GM23338 (cell line): ENCODE data around the gene VPS16. TPM values are rescaled to one million over a fixed set of nuclear protein-coding genes. Genes with fewer than 3 reads are reported as not detected.

Experiments
- ATAC-seq: fragments of 200-7000 bp; cut with Tn5 transposase; 3 replicates; pipeline ENCODE4 v1.9.1; 2020
- DNase-seq: peaks from one replicate; pipeline ENCODE4 v3.0.0-alpha.2; 2015; ENCODE audit warnings: low spot score
- H2AFZ ChIP-seq: fragments of 200-600 bp; sonication (generic); 2 replicates; pipeline ENCODE4 v1.8.0; 2016; ENCODE audit warnings: antibody characterized with exemption, mild to moderate bottlenecking, moderate library complexity
- H3F3A ChIP-seq: fragments of 200-600 bp; sonication (generic); replicated peaks from 2 replicates; pipeline ENCODE4 v1.8.0; 2017; ENCODE audit warnings: antibody characterized with exemption, mixed run types, low read depth
- H3K27ac ChIP-seq: fragments of 200-600 bp; sonication (generic); 2 replicates; pipeline ENCODE4 v1.6.1; 2016; ENCODE audit warnings: low read depth
- H3K27me3 ChIP-seq: fragments of 200-600 bp; sonication (generic); 2 replicates; pipeline ENCODE4 v1.8.0; 2016; ENCODE audit warnings: mild to moderate bottlenecking, mixed run types, moderate library complexity; ENCODE audit not compliant: insufficient read depth
- H3K36me3 ChIP-seq: fragments of 200-600 bp; sonication (generic); 2 replicates; pipeline ENCODE4 v1.8.0; 2016; ENCODE audit warnings: mild to moderate bottlenecking; ENCODE audit not compliant: insufficient read depth
- H3K4me1 ChIP-seq: fragments of 200-600 bp; sonication (generic); 2 replicates; pipeline ENCODE4 v1.8.0; 2016; ENCODE audit warnings: mild to moderate bottlenecking, moderate library complexity; ENCODE audit not compliant: insufficient read depth
- H3K4me2 ChIP-seq: fragments of 200-600 bp; sonication (generic); 2 replicates; pipeline ENCODE4 v1.7.1; 2017; ENCODE audit warnings: mixed run types
- H3K4me3 ChIP-seq: fragments of 200-600 bp; sonication (generic); 2 replicates; pipeline ENCODE4 v1.6.1; 2016; ENCODE audit warnings: mixed run types
- H3K79me2 ChIP-seq: fragments of 200-600 bp; sonication (generic); replicated peaks from 2 replicates; pipeline ENCODE4 v1.8.0; 2017; ENCODE audit warnings: mild to moderate bottlenecking; ENCODE audit not compliant: insufficient read depth
- H3K9me2 ChIP-seq: fragments of 200-600 bp; sonication (generic); 2 replicates; pipeline ENCODE4 v1.8.0; 2017; ENCODE audit not compliant: insufficient read depth
- H4K20me1 ChIP-seq: fragments of 200-600 bp; sonication (generic); replicated peaks from 2 replicates; pipeline ENCODE4 v1.8.0; 2017; ENCODE audit warnings: mild to moderate bottlenecking; ENCODE audit not compliant: insufficient read depth
- H3K27ac Mint-ChIP-seq: 2 replicates; pipeline ENCODE4 v1.8.0; 2020; ENCODE audit warnings: inconsistent platforms, mild to moderate bottlenecking, moderate library complexity, mixed read lengths
- H3K27me3 Mint-ChIP-seq: 3 replicates; pipeline ENCODE4 v1.8.0; 2022; ENCODE audit warnings: low read depth, mild to moderate bottlenecking, moderate library complexity, mixed read lengths, inconsistent platforms; ENCODE audit not compliant: insufficient read depth, poor library complexity
- H3K36me3 Mint-ChIP-seq: 3 replicates; pipeline ENCODE4 v1.8.0; 2021; ENCODE audit warnings: low read depth, mild to moderate bottlenecking, inconsistent platforms, moderate library complexity, mixed read lengths
- H3K4me1 Mint-ChIP-seq: 3 replicates; pipeline ENCODE4 v1.8.0; 2020; ENCODE audit warnings: mild to moderate bottlenecking, inconsistent platforms, mixed read lengths
- H3K4me3 Mint-ChIP-seq: 3 replicates; pipeline ENCODE4 v1.8.0; 2021; ENCODE audit warnings: moderate library complexity, mild to moderate bottlenecking, inconsistent platforms, mixed read lengths
- H3K9me3 Mint-ChIP-seq: 3 replicates; pipeline ENCODE4 v1.8.0; 2020; ENCODE audit warnings: moderate library complexity, mild to moderate bottlenecking, inconsistent platforms, mixed read lengths
- CREB1 ChIP-seq: fragments of 250-450 bp; sonication (Bioruptor Pico); IDR thresholded peaks from 2 replicates; pipeline ENCODE4 v1.5.0; 2020; ENCODE audit warnings: low read depth, mild to moderate bottlenecking, moderate library complexity
- EZH2 ChIP-seq: fragments of 200-600 bp; sonication (generic); IDR thresholded peaks from one replicate; pipeline ENCODE4 v1.8.0; 2017; ENCODE audit warnings: antibody characterized with exemption, mild to moderate bottlenecking, low read depth; ENCODE audit not compliant: unreplicated experiment
- EZH2phosphoT487 ChIP-seq: fragments of 200-600 bp; sonication (generic); IDR thresholded peaks from one replicate; pipeline ENCODE4 v1.8.1; 2018; ENCODE audit warnings: antibody characterized with exemption; ENCODE audit not compliant: unreplicated experiment
- JUNB ChIP-seq: IDR thresholded peaks from one replicate; pipeline ENCODE4 v1.6.1; 2016; ENCODE audit warnings: antibody characterized with exemption; ENCODE audit not compliant: unreplicated experiment
- NANOG ChIP-seq: IDR thresholded peaks from 2 replicates; pipeline ENCODE4 v1.6.1; 2016; ENCODE audit warnings: antibody characterized with exemption, borderline replicate concordance
- POLR2AphosphoS5 ChIP-seq: IDR thresholded peaks from 2 replicates; pipeline ENCODE4 v1.6.1; 2016; ENCODE audit warnings: antibody characterized with exemption, low read depth
- STAT1 ChIP-seq: IDR thresholded peaks from one replicate; pipeline ENCODE4 v1.6.1; 2016; ENCODE audit warnings: antibody characterized with exemption; ENCODE audit not compliant: unreplicated experiment
- ZNF114 ChIP-seq: fragments of 250-450 bp; sonication (Bioruptor Pico); IDR thresholded peaks from 2 replicates; pipeline ENCODE4 v1.5.0; 2020; ENCODE audit warnings: mild to moderate bottlenecking, moderate library complexity
- ZNF331 ChIP-seq: fragments of 250-450 bp; sonication (Bioruptor Pico); IDR thresholded peaks from 2 replicates; pipeline ENCODE4 v1.5.0; 2020; ENCODE audit warnings: low read depth, mild to moderate bottlenecking, moderate library complexity
- polyA plus RNA-seq: library from polyadenylated mRNA; unstranded; fragments of >200 nt; fragmentation: Nextera tagmentation; extraction: Ambion mirVana; gene quantifications from 2 replicates; pipeline ENCODE4 v1.2.1, GENCODE V29; 2016
- total RNA-seq: library from RNA; depleted of rRNA; stranded (reverse); fragments of >200 nt; shearing (Covaris generic); gene quantifications from 2 replicates; pipeline ENCODE4 v1.2.3, GENCODE V29; 2014
- TF ChIP-seq, protein P1 (sequence below): IDR thresholded peaks from one replicate; pipeline ENCODE4 v1.6.1; 2018; ENCODE audit warnings: antibody characterized with exemption; ENCODE audit not compliant: unreplicated experiment
- TF ChIP-seq, protein P2 (sequence below), 2 experiments: fragments of 200-600 bp in 1 of 2; sonication (generic) in 1 of 2; conservative IDR thresholded peaks; 2 replicates each; pipeline versions ENCODE4 v1.5.1 to v1.6.1; 2016 to 2017; ENCODE audit warnings: antibody characterized with exemption in 2 of 2, low read depth in 2 of 2, mild to moderate bottlenecking in 2 of 2, moderate library complexity in 1 of 2
- TF ChIP-seq, protein P3 (sequence below): IDR thresholded peaks from 2 replicates; pipeline ENCODE4 v1.6.1; 2016; ENCODE audit warnings: antibody characterized with exemption

VPS16 gene
- total and polyA plus RNA-seq, 2 experiments from 2014 or later, result 11.2 to 17.7 TPM

DNA sequence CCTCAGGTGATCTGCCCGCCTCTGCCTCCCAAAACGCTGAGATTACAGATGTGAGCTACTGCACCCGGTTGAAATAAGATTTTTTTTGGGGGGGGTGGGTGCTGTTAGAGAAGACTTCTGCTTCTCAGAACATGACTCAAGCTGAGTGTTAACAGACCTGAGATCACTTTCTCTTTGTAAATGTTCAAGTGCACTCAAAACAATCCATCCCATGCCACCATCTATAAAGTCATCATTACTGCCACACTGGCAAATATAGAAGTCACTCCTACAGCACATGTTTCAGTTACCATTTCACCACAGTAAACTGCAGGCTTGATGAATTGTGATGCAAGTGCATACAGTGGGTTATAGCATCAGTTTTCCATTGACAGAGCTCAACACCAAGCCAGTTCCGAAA is 9.0 kb downstream of the VPS16 start:
- no peak for ATAC-seq
- Histone ChIP-seq H3K27ac (no peak overlapping the region), H3K36me3 (no peaks in the 10 kb centered on the region), H3K4me3 (no peak overlapping the region), H3K4me2 (no peak overlapping the region), H3K9me2 (no peaks in the 10 kb centered on the region), H4K20me1 (0 out of 2 replicates have a peak, but pooled peaks cover 3% of the 10 kb centered on the region), H3K4me1 (no peaks in the 10 kb centered on the region), H3K27me3 (no peaks in the 10 kb centered on the region), H2AFZ (no peak overlapping the region), H3K79me2 (no peaks in the 10 kb centered on the region), H3F3A (no peaks in the 10 kb centered on the region)
- no peaks in the 10 kb centered on the region for H3K9me3 Mint-ChIP-seq
- H3K36me3 Mint-ChIP-seq, result no peaks in the 10 kb centered on the region
- peaks cover 10% of the 10 kb centered on the region for H3K27me3 Mint-ChIP-seq
- no peak overlapping the region for H3K27ac Mint-ChIP-seq
- no peak overlapping the region for H3K4me3 Mint-ChIP-seq
- DNase-seq, result no peak
- peaks cover 3% of the 10 kb centered on the region; the same call in 1 of the 3 replicates for H3K4me1 Mint-ChIP-seq
- no peak for TF ChIP-seq ZNF114 (CRISPR knock-in tag)
- TF ChIP-seq, protein P1, sequence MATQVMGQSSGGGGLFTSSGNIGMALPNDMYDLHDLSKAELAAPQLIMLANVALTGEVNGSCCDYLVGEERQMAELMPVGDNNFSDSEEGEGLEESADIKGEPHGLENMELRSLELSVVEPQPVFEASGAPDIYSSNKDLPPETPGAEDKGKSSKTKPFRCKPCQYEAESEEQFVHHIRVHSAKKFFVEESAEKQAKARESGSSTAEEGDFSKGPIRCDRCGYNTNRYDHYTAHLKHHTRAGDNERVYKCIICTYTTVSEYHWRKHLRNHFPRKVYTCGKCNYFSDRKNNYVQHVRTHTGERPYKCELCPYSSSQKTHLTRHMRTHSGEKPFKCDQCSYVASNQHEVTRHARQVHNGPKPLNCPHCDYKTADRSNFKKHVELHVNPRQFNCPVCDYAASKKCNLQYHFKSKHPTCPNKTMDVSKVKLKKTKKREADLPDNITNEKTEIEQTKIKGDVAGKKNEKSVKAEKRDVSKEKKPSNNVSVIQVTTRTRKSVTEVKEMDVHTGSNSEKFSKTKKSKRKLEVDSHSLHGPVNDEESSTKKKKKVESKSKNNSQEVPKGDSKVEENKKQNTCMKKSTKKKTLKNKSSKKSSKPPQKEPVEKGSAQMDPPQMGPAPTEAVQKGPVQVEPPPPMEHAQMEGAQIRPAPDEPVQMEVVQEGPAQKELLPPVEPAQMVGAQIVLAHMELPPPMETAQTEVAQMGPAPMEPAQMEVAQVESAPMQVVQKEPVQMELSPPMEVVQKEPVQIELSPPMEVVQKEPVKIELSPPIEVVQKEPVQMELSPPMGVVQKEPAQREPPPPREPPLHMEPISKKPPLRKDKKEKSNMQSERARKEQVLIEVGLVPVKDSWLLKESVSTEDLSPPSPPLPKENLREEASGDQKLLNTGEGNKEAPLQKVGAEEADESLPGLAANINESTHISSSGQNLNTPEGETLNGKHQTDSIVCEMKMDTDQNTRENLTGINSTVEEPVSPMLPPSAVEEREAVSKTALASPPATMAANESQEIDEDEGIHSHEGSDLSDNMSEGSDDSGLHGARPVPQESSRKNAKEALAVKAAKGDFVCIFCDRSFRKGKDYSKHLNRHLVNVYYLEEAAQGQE, result no peak
- no peak for TF ChIP-seq NANOG
- no peak for TF ChIP-seq EZH2
- TF ChIP-seq STAT1, result no peak
- TF ChIP-seq EZH2phosphoT487, result no peak

DNA sequence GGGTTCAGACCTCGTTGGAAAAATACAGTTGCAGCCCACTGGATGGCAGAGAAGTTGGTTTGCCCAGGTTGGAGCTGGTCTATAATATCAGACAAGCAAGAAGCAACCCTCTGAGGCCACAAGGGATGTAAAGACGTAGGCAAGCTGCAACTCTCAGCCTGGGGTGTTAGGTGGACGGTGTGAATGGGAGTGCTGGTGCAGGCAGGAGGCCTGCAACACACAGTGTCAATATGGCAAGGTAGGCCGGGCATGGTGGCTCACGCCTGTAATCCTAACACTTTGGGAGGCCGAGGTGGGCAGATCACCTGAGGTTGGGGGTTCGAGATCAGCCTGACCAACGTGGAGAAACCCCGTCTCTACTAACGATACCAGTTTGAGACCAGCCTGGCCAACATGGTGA is 10.5 kb downstream of the VPS16 start:
- no peaks in the 10 kb centered on the region for H3K27me3 ChIP-seq
- H3K79me2 ChIP-seq, result no peaks in the 10 kb centered on the region
- ATAC-seq (no peak), DNase-seq (no peak)
- Mint-ChIP-seq H3K27me3 (peaks cover 7% of the 10 kb centered on the region), H3K36me3 (no peaks in the 10 kb centered on the region), H3K27ac (no peak overlapping the region), H3K9me3 (no peaks in the 10 kb centered on the region), H3K4me3 (no peak overlapping the region), H3K4me1 (peaks cover 3% of the 10 kb centered on the region; the same call in 1 of the 3 replicates)
- H2AFZ ChIP-seq, result no peak overlapping the region
- 0 out of 2 replicates have a peak, but pooled peaks cover 3% of the 10 kb centered on the region for H4K20me1 ChIP-seq
- no peak overlapping the region for H3K4me3 ChIP-seq
- H3K27ac ChIP-seq, result no peak overlapping the region
- no peaks in the 10 kb centered on the region for H3K9me2 ChIP-seq
- no peaks in the 10 kb centered on the region for H3F3A ChIP-seq
- no peak overlapping the region for H3K4me2 ChIP-seq
- no peaks in the 10 kb centered on the region for H3K36me3 ChIP-seq
- H3K4me1 ChIP-seq, result no peaks in the 10 kb centered on the region
- TF ChIP-seq STAT1 (no peak), CREB1 (CRISPR knock-in tag) (no peak), JUNB (no peak), ZNF114 (CRISPR knock-in tag) (no peak), EZH2phosphoT487 (no peak), EZH2 (no peak), ZNF331 (CRISPR knock-in tag) (no peak), POLR2AphosphoS5 (no peak), NANOG (no peak)
- TF ChIP-seq, protein P1, result no peak
- TF ChIP-seq, protein P2, sequence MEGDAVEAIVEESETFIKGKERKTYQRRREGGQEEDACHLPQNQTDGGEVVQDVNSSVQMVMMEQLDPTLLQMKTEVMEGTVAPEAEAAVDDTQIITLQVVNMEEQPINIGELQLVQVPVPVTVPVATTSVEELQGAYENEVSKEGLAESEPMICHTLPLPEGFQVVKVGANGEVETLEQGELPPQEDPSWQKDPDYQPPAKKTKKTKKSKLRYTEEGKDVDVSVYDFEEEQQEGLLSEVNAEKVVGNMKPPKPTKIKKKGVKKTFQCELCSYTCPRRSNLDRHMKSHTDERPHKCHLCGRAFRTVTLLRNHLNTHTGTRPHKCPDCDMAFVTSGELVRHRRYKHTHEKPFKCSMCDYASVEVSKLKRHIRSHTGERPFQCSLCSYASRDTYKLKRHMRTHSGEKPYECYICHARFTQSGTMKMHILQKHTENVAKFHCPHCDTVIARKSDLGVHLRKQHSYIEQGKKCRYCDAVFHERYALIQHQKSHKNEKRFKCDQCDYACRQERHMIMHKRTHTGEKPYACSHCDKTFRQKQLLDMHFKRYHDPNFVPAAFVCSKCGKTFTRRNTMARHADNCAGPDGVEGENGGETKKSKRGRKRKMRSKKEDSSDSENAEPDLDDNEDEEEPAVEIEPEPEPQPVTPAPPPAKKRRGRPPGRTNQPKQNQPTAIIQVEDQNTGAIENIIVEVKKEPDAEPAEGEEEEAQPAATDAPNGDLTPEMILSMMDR (conservative IDR thresholded peaks at IDR 0.05; ENCODE audit: low read depth in 2 of 2), result no peak
- TF ChIP-seq, protein P3, sequence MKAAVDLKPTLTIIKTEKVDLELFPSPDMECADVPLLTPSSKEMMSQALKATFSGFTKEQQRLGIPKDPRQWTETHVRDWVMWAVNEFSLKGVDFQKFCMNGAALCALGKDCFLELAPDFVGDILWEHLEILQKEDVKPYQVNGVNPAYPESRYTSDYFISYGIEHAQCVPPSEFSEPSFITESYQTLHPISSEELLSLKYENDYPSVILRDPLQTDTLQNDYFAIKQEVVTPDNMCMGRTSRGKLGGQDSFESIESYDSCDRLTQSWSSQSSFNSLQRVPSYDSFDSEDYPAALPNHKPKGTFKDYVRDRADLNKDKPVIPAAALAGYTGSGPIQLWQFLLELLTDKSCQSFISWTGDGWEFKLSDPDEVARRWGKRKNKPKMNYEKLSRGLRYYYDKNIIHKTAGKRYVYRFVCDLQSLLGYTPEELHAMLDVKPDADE, result no peak
